ENCODE measurements around the gene SRMS. TPM values are rescaled to one million over a fixed set of nuclear protein-coding genes. Genes with fewer than 3 reads are reported as not detected.

The SRMS gene
- total RNA-seq, 1 donor: not detected

DNA sequence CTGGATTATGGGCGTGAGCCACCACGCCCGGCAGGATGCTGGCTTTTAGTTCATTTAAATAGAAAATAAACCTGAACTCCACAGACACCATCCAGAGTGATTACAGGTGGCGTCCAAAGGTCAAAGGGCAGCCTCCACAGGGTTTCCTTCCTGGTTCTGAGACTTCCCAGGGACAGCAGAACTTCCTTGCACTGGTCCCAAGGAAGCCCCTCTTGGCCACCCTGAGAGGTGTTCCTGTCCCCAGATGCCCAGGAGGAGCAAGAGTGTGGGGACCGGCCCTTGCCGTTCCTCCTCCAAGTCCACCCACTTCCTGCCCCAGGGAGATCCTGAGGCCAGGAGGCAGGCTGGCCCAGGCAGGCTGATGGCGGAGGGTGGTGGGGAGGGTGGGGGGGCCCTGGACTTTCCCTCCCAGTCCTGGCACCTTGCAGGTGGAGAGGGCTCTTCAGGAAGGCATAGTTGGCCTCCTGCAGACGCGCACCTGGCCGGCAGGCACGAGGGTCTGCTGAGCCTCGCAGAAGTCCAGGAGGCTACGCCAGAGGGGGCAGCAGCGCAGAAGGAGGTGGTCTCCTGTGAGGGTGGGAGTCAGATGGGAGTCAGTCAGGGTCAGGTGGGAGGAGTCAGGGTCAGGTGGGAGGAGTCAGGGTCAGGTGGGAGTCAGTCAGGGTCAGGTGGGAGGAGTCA is 11.4 kb upstream of the SRMS start:
- no peak for DNase-seq (ENCODE audit: low read depth)
- TF ChIP-seq, protein P1, sequence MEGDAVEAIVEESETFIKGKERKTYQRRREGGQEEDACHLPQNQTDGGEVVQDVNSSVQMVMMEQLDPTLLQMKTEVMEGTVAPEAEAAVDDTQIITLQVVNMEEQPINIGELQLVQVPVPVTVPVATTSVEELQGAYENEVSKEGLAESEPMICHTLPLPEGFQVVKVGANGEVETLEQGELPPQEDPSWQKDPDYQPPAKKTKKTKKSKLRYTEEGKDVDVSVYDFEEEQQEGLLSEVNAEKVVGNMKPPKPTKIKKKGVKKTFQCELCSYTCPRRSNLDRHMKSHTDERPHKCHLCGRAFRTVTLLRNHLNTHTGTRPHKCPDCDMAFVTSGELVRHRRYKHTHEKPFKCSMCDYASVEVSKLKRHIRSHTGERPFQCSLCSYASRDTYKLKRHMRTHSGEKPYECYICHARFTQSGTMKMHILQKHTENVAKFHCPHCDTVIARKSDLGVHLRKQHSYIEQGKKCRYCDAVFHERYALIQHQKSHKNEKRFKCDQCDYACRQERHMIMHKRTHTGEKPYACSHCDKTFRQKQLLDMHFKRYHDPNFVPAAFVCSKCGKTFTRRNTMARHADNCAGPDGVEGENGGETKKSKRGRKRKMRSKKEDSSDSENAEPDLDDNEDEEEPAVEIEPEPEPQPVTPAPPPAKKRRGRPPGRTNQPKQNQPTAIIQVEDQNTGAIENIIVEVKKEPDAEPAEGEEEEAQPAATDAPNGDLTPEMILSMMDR (IDR thresholded peaks at IDR 0.05; ENCODE audit: insufficient read depth, low read length): no peak
- H3K4me3 ChIP-seq (ENCODE audit: low read depth, low read length): no peak overlapping the region

DNA sequence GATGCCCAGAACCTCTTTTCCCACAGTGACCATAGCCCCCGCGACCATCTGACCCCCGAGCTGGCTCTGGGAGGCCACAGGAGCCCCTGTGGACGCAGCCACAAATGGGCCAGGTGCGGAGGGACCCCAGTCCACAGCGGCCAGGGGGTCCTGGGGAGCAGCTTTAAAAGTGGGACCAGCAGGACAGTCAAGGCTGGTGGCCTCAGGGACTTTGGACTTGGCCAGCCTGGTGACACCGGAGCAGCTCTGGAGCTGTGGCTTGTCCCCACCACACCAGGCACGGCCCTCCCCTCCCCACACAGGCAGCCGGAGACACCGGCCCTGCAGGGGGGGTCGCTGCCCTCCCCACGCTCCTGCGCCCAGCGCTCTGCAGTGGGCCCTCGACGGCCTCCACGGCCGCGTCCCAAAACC is 9.9 kb upstream of the SRMS start:
- TF ChIP-seq, protein P1 (IDR thresholded peaks at IDR 0.05; ENCODE audit: insufficient read depth, low read length): no peak
- H3K4me3 ChIP-seq (ENCODE audit: low read depth, low read length): no peak overlapping the region
- DNase-seq (ENCODE audit: low read depth): no peak

DNA sequence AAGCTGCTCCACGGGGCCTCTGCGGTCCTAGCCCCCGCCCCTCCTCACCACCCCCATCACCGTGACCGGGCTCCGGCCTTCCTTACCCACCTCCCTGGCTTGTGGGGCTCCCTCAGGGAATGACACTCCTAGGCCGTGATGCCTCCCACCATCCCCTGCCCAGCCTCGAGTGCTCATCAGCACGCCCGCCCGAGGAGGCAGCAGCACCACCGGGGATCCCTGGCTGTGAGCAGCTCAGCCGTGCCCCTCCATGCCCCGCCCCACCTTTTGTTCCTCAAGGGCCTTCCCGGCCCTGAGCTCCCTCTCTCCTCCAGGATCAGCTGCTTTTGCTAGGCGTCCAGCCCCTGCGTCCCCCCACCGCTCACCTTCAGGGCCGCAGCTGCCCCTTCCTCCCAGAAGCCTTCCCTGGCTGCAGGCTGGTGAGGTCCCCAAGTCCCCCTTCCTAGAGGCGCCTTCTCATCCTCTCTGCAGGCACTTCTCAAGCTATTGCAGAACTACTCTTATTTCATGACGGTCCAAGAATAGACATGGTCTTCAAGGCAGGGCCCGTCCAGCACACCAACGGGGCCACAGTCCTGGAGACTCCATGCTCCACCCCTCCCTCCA is 9.4 kb upstream of the SRMS start:
- DNase-seq (ENCODE audit: low read depth): no peak
- no peak overlapping the region for H3K4me3 ChIP-seq (ENCODE audit: low read depth, low read length)
- TF ChIP-seq, protein P1 (IDR thresholded peaks at IDR 0.05; ENCODE audit: insufficient read depth, low read length): no peak

DNA sequence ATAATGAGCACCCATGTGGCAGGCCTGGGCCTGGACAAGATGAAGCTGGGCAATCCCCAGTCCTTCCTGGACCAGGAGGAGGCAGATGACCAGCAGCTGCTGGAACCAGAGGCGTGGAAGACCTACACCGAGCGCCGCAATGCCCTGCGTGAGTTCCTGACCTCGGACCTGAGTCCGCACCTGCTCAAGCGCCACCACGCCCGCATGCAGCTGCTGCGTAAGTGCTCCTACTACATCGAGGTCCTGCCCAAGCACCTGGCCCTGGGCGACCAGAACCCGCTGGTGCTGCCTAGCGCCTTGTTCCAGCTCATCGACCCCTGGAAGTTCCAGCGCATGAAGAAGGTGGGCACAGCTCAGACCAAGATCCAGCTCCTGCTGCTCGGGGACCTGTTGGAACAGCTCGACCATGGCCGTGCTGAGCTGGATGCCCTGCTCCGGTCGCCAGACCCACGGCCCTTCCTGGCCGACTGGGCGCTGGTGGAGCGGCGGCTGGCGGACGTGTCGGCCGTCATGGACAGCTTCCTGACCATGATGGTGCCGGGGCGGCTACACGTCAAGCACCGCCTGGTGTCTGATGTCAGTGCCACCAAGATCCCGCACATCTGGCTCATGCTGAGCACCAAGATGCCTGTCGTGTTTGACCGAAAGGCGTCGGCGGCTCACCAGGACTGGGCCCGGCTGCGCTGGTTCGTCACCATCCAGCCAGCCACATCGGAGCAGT is 8.3 kb upstream of the SRMS start:
- DNase-seq (ENCODE audit: low read depth): no peak
- no peak overlapping the region for H3K4me3 ChIP-seq (ENCODE audit: low read depth, low read length)
- TF ChIP-seq, protein P1 (IDR thresholded peaks at IDR 0.05; ENCODE audit: insufficient read depth, low read length): no peak

DNA sequence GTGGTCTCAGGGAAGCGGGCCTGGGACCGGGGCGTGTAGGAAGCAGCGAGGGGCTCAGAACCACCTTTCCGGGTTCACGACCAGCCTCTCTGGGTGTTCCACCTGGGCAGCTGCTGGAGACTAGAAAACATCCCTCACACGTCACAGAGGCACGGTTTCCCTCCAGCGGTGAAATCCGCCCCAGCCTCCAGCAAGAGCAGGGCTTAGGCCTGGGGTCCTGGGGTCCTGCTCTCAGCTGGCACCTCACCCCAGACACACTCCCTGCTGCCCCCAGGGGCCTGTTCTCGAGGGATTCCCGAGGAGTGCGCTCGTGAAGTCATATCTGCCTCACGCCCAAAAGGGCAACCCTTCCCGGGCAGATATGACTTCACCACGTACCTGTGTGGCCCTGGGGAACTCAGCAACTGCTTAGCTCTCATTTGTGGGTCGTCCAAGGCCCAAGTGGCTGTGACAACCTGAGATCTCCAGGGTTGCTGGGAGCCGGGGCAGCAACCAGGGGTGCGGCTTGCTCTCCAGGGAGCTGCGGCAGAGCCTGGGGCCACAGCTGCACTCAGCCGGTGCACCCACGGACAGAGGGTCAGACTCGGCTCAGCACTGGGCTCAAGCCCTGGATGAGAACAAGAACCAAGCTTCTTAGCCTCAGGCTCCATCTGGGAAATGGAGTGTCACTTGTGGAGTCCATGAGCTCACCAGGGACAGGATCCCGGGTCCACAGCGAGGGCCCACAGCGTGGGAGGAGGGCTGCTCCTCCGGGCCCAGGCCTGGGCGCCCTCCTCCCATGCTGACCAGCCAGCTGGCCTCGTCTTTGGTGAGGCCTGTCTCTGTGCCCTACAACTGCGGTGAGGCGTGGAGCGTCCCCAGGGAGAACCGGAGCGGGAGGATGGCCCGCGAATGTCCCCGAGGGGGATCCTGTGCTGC is 7.1 kb upstream of the SRMS start:
- H3K4me3 ChIP-seq (ENCODE audit: low read depth, low read length): peak overlapping the region; percentile 63
- TF ChIP-seq, protein P1 (IDR thresholded peaks at IDR 0.05; ENCODE audit: insufficient read depth, low read length): no peak
- no peak for DNase-seq (ENCODE audit: low read depth)

DNA sequence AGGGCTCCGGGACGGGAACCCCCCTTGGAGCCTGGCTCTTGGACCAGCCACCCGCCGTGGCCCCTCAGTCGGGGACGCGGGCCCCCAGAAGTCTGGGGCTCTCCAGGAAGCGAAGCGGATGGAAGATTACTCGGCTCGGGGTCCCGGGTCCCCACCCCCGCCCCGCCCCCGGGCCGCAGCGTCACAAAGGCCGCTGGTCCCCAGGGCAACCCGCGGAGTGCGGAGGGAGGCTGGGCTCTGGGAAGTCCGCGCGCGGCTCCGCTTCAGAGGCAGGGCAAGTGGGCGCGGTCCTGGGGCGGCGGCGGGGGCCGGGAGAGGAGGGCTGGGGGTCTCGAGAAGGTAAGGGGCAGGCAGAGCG is 6.4 kb upstream of the SRMS start, which contains the start of gene FNDC11:
Gene FNDC11, plus strand, starts transcription at position 227 of the 358 bp plus-strand sequence. CDS start 1,505 bp downstream, outside the sequence.
- H3K4me3 ChIP-seq (ENCODE audit: low read depth, low read length): peak within 1 kb of the TSS; percentile 63
- no peak for DNase-seq (ENCODE audit: low read depth)

More for the DNA sequence above, 6.4 kb upstream of the SRMS start, which contains the start of gene FNDC11:
- TF ChIP-seq, protein P1 (IDR thresholded peaks at IDR 0.05; ENCODE audit: insufficient read depth, low read length): no peak
